DMS153 treated with DMSO at 0.1 percent for 48 hours (cell line): Measurements from ENCODE around the gene MACO1.
"Not testable (repeated sequence)": the region's sequence is repeated elsewhere in the genome, so short reads cannot be mapped to it uniquely, and the experiment has no call there.

ENCODE experiments used
- DNase-seq: peaks from one replicate; lab custom pipeline; 2025; ENCODE audit not compliant: unreplicated experiment; lab: John Stamatoyannopoulos, UW

Gene MACO1

GRCh38 chr1:25450891-25451290, 20.2 kb downstream of the MACO1 start:
- DNase-seq, result no peak

- no peak for DNase-seq
Observed at GRCh38 chr1:25451908-25452307, 21.2 kb downstream of the MACO1 start.

GRCh38 chr1:25456502-25456901, 25.8 kb downstream of the MACO1 start:
- no peak for DNase-seq

- no peak for DNase-seq
Observed at GRCh38 chr1:25458541-25459298, 28.0 kb downstream of the MACO1 start.

GRCh38 chr1:25460020-25460419, 29.3 kb downstream of the MACO1 start:
- no peak for DNase-seq

- DNase-seq, result not testable (repeated sequence)
Observed at GRCh38 chr1:25460816-25461215, 30.1 kb downstream of the MACO1 start.

GRCh38 chr1:25461849-25462248, 31.2 kb downstream of the MACO1 start:
- DNase-seq, result no peak

GRCh38 chr1:25462732-25463131, 32.0 kb downstream of the MACO1 start:
- no peak for DNase-seq

GRCh38 chr1:25467193-25467592, 36.5 kb downstream of the MACO1 start:
- DNase-seq, result no peak

GRCh38 chr1:25467616-25468015, 36.9 kb downstream of the MACO1 start:
- DNase-seq, result no peak

GRCh38 chr1:25468033-25468432, 37.3 kb downstream of the MACO1 start:
- no peak for DNase-seq

GRCh38 chr1:25469177-25469576, 38.5 kb downstream of the MACO1 start:
- no peak for DNase-seq

GRCh38 chr1:25472471-25472870, 41.8 kb downstream of the MACO1 start:
- no peak for DNase-seq

- no peak for DNase-seq
Observed at GRCh38 chr1:25473653-25474225, 43.0 kb downstream of the MACO1 start.

GRCh38 chr1:25474439-25475047, 43.8 kb downstream of the MACO1 start:
- no peak for DNase-seq

- DNase-seq, result no peak
Observed at GRCh38 chr1:25476186-25477097, 45.7 kb downstream of the MACO1 start.

GRCh38 chr1:25477448-25478034, 46.8 kb downstream of the MACO1 start:
- no peak for DNase-seq

- no peak for DNase-seq
Observed at GRCh38 chr1:25478633-25479032, 47.9 kb downstream of the MACO1 start.

GRCh38 chr1:25481625-25482024, 50.9 kb downstream of the MACO1 start:
- DNase-seq, result no peak

GRCh38 chr1:25482211-25482610, 51.5 kb downstream of the MACO1 start:
- no peak for DNase-seq

GRCh38 chr1:25484096-25484495, 53.4 kb downstream of the MACO1 start:
- DNase-seq, result no peak
